HG02885 (cell line): ENCODE data around the gene NMUR1.
"Not testable (repeated sequence)": the region's sequence is repeated elsewhere in the genome, so short reads cannot be mapped to it uniquely, and the experiment has no call there.

Source experiments
- ATAC-seq: cut with Tn5 transposase; IDR thresholded peaks from one replicate; pipeline ENCODE4 v1.9.1; 2021; ENCODE audit warnings: mild to moderate bottlenecking; ENCODE audit not compliant: unreplicated experiment, poor library complexity

NMUR1 gene

GRCh38 chr2:231530099-231531011 lies at the start of gene NMUR1:
Gene NMUR1 (minus strand): TSS chr2:231530445. CDS start chr2:231530361, 84 bp downstream.
- ATAC-seq, result peak; percentile 65

GRCh38 chr2:231579560-231579959 lies 49.3 kb upstream of the NMUR1 start:
- no peak for ATAC-seq

GRCh38 chr2:231578655-231579054 lies 48.4 kb upstream of the NMUR1 start:
- ATAC-seq, result not testable (repeated sequence)

- no peak for ATAC-seq
Measured at GRCh38 chr2:231576465-231576864, 46.2 kb upstream of the NMUR1 start.

GRCh38 chr2:231575612-231576256 lies 45.5 kb upstream of the NMUR1 start:
- no peak for ATAC-seq

GRCh38 chr2:231573698-231574421 lies 43.6 kb upstream of the NMUR1 start:
- no peak for ATAC-seq

GRCh38 chr2:231573096-231573495 lies 42.9 kb upstream of the NMUR1 start:
- no peak for ATAC-seq

- ATAC-seq, result no peak
Measured at GRCh38 chr2:231571661-231572191, 41.5 kb upstream of the NMUR1 start.

- not testable (repeated sequence) for ATAC-seq
Measured at GRCh38 chr2:231570915-231571314, 40.7 kb upstream of the NMUR1 start.

- ATAC-seq, result no peak
Measured at GRCh38 chr2:231568785-231569435, 38.7 kb upstream of the NMUR1 start.

GRCh38 chr2:231568098-231568784 lies 38.0 kb upstream of the NMUR1 start:
- ATAC-seq, result no peak

- no peak for ATAC-seq
Measured at GRCh38 chr2:231567159-231567558, 36.9 kb upstream of the NMUR1 start.

GRCh38 chr2:231565887-231566594 lies 35.8 kb upstream of the NMUR1 start:
- ATAC-seq, result no peak

- no peak for ATAC-seq
Measured at GRCh38 chr2:231563378-231563961, 33.2 kb upstream of the NMUR1 start.

- peak; percentile 78 for ATAC-seq
Measured at GRCh38 chr2:231557571-231558217, 27.4 kb upstream of the NMUR1 start.

GRCh38 chr2:231556981-231557380 lies 26.7 kb upstream of the NMUR1 start:
- ATAC-seq, result no peak

- ATAC-seq, result not testable (repeated sequence)
Measured at GRCh38 chr2:231556496-231556895, 26.3 kb upstream of the NMUR1 start.
